Astrocyte (in vitro differentiated cells and primary cell): Measurements from ENCODE around the gene HNRNPM.

Source experiments
- CTCF ChIP-seq: IDR thresholded peaks from 2 replicates; pipeline ENCODE4 v1.5.1; 2011; ENCODE audit warnings: low read depth, mild to moderate bottlenecking, inconsistent platforms, low read length, moderate library complexity; ENCODE audit not compliant: insufficient read depth
- EZH2 ChIP-seq: IDR thresholded peaks from 2 replicates; pipeline ENCODE4 v1.6.1; 2012; ENCODE audit warnings: mild to moderate bottlenecking, low read length, inconsistent platforms; ENCODE audit not compliant: insufficient read depth

- TF ChIP-seq EZH2, result no peak
- no peak for TF ChIP-seq CTCF
Observed at GRCh38 chr19:8515317-8515716, 70.5 kb downstream of the HNRNPM start.
